Upper lobe of left lung (tissue), 4 donors: ENCODE measurements around the gene CUEDC1.

Experiments
- CTCF ChIP-seq, 6 experiments: fragments of 450-650 bp in 4 of 6; fragments of 200-600 bp in 2 of 6; sonication (generic) in 2 of 6; IDR thresholded peaks; one replicate each; pipeline ENCODE4 v1.5.1; 2016 to 2019; ENCODE audit warnings: antibody characterized with exemption in 6 of 6
- POLR2A ChIP-seq, 4 donors: fragments of 450-650 bp; IDR thresholded peaks; one replicate each; pipeline ENCODE4 v1.5.1; 2016 to 2017; ENCODE audit warnings: antibody characterized with exemption in 4 of 4, mild to moderate bottlenecking in 2 of 4

- TF ChIP-seq CTCF (IDR thresholded peaks at IDR 0.05) = no peak
- TF ChIP-seq POLR2A (IDR thresholded peaks at IDR 0.05) = no peak
Observed at GRCh38 chr17:57864273-57864672, 90.9 kb downstream of the CUEDC1 start.
